ENCODE results near the gene OLFML1.

OLFML1 gene

DNA sequence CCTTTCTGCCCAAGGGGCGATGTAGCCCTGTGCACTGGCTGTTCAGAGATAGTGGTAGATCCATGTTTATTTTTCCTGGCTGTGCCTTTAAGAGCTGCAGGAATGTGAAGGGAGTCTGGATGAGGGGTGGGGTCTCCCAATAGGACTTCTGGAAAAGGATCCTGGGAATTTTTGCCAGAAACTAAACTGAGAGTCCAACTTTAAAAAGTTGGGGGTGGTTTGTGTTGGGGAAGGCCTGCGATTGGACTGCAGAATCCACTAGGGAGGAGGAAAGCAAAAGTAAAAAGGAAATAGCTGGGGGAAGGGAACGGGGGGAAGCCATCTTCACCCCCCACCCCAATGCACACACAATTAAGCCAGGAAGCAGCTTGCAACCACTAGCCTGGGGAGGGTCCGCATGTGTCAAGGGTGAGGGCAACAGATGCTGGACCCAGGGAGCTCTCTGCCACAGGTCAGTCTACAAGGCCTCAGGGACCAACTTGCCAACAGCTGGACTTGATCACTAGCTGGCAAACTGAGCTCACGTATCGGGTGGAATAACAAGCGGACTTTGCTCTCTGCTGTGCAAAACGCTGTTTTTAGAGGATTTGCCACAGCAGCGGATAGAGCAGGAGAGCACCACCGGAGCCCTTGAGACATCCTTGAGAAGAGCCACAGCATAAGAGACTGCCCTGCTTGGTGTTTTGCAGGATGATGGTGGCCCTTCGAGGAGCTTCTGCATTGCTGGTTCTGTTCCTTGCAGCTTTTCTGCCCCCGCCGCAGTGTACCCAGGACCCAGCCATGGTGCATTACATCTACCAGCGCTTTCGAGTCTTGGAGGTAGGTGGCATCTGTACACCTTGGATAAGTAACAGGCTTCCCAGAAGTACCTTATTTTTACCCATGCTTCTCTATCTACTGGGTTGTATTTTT is at the start of gene OLFML1:
TSS of gene OLFML1 (plus strand) at position 321 of the 912 bp plus-strand sequence. CDS start at position 691, 370 bp downstream.
- DNase-seq: peak; percentile 76

DNA sequence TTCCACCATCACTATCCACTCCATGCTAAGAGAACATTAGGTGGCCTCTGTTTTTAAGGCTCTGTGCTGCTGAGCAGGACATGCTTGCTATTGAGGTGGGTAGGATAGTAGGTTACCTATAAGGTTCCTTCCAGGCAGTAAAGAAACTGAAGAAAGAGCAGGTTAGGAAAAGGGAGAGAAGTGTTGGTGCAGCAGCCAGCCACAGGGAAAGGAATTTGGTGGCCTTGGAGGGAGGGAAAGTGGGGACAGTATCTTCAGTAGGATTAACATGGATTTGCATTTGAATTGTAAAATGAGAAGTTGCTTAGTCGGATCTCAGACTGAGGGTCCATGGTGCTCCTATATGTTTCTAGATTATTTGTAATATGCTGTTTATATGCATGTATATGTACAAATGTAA is 49.2 kb upstream of the OLFML1 start:
- no peak for DNase-seq

DNA sequence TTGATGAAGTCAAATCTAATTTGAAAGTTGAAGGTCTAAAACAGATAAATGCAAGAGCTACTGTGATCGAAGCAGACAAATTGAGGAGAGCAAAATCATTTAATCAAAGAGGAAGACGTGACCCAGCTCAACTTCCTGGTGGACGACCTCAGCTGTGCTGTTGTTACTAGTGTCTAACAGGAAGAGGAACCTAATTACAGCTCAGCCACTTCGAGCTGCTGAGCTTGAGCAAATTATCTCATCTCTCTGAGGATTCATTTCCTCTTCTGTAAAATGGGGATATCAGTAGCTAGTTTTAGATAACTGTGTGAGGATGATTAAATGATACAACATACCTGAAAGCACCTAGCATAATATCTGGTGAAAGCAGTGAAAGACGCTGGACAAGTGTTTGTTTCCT is 48.6 kb upstream of the OLFML1 start:
- no peak for DNase-seq

GRCh38 chr11:7437696-7438095 is 47.6 kb upstream of the OLFML1 start:
- no peak for DNase-seq

DNA sequence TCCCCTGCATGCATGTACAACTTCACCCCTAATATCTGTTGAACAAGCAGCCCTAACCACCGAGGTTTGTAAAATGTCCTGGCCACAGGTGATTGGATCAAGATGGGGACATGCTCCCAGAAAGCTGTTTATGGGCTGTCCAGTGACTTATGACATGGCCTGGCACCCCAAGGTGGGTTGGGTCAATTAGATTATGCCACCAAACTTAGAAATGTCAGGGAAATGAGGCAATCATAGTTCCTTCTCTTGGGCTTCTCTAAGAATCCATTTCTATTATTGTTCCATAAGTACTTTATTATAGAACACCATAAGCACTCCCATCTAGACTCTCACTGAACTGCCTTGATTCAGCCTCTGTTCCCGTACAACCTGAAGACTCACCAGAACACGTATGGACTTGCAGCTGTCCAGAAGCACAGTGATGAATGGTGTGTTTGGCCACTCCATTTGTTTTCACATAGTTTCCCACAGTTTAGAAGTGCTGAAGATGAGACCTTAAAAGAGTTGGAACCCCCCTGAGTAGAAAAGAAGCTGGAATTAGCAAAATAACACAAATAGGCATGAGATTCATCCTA is 45.5 kb upstream of the OLFML1 start:
- no peak for DNase-seq

DNA sequence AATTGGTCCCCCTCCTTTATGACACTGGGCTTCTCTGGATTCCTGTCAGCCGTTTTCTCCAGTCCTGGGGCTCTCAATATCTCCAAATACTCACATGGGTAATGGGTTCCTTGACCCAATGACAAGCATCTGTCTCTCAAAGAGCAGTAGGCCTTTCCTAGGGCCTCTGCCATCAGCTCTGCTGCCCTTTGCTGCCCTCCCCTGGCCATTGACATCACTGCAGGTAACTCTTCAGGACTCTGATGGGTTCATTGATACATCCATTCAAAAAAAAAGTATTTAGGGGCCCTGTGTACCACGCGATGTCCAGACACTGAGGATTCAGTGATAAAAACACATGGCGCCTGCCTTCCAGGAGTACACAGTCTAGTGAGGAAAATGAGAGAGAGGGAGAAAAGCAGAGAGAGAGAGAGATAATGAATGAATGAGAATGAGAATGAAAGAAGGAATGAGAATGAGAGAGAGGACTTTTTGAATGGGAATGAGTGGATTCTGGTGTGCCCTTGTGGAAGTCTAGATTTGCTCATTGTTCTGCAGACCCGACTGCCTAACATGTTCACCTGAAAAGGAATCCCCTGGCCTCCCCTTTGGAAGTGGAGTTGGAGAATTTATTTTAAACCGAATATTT is 42.6 kb upstream of the OLFML1 start:
- peak; percentile 65 for DNase-seq

DNA sequence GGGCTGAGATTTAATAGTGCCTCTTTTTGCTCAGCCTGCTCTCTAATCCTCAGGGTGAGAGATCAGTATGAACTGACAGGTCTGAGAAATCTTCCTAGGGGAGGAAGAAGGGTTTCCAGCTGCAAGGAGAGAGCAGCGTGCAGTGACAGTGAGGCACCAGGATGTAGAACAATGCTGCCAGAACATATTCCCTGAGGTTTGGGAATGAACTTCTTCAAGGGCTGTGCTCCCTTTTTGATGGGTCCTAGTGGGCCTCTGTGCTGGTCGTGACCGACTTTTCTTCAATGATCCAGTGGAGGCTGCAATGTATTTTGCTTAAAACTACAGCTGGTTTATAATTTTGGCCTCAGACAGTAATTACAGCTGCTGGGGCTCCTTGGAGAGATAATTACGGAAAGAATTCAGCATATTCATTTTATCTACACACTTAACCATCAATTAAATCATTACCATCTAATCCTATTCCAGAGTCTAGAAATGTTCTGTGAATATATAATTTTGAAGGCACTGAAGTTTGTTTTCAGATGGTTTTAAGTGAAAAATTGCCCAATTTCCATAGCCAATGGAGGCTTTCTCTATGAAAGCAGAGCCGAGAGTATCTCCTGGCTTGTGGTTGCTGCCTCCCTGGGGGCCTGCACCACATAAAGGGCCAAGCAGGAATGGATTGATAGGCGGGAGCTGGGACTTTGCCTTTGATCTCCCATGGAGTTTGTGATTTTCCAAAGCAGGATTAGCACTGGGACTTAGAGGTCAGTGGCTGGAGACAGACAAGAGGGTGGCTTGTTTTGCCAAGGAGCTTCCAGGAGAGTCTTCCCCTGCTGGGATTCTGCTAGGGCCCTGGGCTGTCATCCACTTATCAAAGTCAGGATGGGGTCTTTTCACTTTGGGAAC is 41.0 kb upstream of the OLFML1 start:
- DNase-seq: peak; percentile 44

DNA sequence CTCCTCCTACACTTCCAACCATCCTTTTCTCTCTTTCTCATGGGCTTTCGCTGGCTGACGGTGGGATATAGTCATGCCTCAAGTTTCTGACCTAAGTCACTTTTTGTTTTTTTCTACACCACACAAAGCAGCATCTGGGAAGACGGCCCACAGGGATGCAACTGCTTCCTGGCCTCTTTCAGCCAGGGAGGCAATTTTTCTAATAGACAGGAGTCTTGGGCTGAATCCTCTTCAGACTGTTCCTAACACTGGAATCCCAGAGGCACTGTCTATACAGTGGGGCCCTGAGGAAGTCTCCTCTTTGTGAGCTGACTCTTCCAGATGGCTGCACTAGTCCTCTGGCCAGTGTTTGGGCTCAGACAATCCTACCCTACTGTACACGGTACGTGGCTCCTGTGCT is 39.7 kb upstream of the OLFML1 start:
- no peak for DNase-seq

DNA sequence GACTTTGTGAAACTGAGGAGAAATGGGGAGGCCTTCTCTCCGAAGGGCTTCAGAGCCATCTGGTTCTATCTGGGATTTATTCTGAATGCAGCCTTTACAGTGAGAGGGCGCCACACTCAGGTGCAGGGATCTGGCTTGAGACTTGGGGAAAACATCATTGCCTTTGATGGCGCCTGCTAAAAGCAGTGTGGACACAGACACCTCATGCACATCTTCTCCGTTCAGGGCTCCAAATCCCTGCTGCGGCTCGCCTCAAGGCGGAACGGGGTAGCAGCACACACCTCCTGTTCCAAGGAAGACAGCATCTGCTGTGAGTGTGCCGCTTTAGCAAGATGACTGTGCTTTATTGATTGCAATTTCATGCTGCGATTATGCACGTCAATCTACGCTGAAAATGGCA is 37.1 kb upstream of the OLFML1 start:
- DNase-seq: no peak

DNA sequence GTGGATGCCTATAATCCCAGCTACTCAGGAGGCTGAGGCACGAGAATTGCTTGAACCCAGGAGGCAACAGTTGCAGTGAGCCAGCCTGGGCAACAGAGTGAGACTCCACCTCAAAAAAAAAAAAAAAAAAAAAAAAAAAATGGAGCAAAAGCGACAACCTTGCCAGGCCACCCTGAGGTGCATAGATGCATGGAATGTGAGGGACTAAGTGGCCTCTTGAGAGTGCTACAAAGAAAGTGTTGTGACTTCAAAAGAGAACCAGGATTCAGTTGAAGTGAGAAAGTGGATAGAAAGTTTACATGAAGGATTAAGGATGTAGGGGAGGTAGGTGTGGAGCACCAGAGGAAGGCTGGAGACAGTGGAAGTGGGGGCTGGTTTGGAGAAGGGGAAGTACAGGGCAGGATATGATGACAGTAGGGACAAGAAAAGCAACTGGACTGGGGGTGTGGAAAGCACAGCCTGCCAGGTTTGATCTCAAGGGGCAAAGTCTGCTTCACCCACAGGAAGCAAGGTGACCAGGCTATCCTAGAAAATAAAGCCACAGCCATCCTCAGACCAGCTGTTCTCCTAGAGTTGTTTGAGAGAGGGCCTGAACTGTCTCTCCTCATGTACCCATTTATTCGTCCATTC is 36.0 kb upstream of the OLFML1 start:
- no peak for DNase-seq

GRCh38 chr11:7449841-7450214 is 35.5 kb upstream of the OLFML1 start:
- no peak for DNase-seq

DNA sequence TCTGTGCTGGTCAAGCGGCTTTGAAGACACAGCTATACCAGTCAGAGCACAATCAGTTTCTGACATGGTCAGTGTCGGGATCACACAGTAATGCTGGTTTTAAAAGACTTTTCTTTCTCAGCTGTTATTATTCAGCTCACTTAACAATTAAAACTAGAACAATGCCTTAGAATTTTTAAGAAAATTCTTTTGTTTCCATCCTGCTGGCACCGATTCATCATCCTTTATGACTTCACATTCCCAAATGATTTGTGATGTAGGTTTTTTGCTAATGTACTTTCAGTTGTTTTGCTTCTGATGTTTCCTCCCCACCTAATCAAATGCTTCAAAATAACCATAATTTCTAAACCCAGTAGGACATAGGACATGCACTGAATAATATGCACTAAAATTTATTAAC is 34.5 kb upstream of the OLFML1 start:
- no peak for DNase-seq

DNA sequence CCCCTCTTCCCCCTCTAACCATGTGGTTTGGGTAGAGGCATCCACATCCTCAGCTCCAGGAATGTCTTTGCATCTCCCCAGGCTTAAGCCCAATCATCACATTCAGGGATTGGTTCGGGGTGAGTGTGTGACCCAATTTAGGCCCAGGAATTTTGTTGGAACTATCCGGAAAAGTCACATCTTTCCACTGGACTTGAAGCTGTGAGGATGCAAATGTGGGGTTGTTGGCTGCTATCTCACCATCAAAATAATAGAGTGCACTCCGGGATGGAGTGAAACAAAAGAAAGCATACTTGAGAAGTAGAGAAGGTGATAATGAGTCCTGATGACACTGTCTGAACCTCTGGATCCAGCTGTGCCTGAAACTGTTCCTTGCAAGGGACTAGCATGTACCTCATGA is 33.8 kb upstream of the OLFML1 start:
- no peak for DNase-seq

DNA sequence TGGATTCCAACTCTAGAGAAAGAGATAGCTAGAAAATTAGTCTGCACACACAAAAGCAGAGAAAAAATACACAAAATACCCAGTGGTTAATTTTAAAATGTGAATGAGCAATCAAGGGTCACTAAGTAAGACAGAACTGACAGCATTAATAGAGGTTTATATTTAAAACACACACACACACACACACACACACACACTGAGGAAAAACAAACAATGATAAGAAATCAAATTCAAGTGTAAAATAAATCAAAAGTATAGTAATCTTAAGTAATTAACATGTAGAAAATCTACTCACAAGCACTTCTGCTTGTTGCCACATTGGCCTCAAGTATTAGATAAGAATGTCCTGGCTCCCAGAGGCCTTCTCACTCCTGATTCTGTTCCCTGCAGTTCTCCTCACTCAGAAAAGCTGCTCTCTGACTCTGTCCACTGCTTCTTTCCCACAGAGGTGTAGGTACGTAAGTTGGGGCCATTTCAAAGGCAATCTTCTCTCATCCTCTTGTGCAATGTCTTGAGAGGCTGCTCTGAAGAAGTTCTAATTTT is 33.3 kb upstream of the OLFML1 start:
- DNase-seq: no peak

DNA sequence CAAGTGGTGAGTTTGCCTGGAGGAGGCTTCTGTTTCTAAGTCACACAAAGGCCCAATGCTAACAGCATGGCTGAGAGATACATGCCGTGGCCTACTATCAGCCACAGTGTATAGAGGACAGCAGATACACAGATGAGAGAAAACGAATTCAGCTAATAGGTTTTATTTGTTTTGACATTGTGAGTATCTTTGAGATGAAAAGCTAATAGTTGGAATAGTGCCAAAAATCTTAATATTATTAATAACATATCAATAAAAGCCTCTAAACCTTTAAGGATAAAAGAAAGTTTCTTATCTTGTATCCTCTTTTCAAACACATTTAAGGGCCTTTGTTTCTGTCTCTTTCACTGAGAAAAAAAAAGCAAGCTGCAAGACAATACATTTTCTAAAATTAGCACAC is 30.5 kb upstream of the OLFML1 start:
- no peak for DNase-seq

DNA sequence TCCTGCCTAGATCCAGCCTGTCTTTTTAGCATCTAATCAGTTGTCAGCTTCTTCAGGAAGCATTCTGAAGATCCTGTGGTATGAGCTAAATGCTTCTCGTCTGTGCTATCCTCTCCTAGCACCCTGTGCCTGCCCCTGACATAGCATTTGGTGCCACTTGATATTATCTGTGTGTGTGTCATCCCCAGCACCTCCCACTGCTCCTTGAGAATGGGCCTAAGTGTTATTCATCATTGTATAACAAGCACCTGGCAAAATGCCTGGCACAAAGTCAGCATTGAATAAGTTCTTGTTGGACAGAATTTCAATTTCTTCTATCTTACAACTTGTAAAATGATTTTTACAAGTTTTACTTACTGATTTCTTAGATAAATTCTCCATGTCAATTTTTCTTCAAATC is 28.1 kb upstream of the OLFML1 start:
- no peak for DNase-seq

DNA sequence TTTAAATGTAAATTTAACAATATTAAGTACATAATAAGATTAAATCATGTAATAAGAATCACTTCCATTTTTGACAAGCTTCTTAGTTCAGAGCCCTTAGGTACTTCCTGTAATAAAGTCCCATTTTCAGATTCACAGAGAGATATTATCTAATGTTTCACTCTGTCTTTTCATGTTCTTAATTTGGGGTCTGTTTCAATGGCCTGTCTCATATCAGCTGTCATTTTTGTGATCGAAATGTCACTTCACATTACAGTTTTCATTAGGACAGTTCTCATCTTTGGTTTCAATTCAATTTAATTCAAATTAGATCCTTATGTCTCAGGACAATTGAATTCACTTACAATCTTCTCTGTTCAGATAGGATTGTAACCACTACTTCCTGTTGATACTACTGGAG is 22.6 kb upstream of the OLFML1 start:
- no peak for DNase-seq

DNA sequence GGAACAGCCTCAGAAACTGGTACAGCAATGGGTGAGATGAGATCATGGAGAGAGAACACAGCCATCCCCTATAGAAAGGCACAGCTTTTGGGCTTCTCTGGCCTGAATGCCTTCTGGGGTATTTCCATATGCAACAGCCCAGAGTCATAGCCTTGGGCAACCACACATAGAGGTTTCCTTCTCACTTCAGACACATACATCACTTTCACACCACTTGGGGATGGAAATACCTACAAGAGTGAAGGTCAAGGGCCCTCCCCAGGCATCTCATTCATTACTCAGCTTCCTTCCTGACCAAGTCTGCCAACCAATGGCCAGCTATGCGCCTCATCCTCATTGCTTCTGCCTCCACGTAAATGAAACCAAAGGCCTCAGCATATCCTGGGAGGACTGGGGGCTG is 17.7 kb upstream of the OLFML1 start:
- DNase-seq: no peak

GRCh38 chr11:7469351-7469865 is 15.9 kb upstream of the OLFML1 start:
- no peak for DNase-seq

DNA sequence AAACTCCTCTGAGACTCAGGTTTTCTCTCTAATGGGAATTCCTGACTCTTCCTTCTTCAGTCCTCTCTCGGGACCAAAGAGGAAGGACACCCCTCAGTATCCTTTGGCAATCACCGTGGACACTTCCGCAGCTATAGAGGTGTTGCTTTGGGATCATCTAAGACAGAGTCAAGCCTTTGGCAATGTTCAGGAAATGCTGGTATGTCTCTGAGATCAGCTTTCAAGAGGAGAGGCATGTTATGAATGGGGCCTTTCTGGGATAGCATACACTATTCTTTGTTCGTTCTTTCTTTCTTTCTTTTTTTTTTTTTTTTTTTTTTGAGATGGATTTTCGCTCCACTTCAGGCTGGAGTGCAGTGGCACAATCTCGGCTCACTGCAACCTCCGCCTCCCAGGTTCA is 14.2 kb upstream of the OLFML1 start:
- no peak for DNase-seq

DNA sequence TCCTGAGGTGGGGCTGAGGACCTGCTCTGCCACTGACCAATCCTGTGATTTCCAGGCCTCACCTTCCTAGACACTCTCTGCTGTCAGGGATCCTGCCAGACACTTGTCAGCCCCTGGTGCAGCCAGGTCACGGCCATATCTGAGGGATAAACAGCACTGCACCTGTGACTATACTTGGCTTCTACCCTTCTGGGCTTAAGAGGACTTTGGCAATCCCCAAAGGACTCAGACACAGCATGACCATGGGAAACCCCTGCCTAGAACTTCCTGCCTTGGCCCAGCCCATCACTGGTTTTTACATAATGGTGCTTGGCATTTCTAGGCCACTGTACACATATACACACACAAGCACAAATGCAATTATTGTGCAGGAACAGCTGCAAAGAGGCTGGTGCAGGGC is 11.6 kb upstream of the OLFML1 start:
- DNase-seq: no peak

- DNase-seq: no peak
These were observed 5.2 kb upstream of the OLFML1 start for GRCh38 chr11:7480113-7480512.

Data from left hindlimb (tissue), 1 donor.